GM23338 (cell line): ENCODE measurements around the gene MED27. TPM values are rescaled to one million over a fixed set of nuclear protein-coding genes. Genes with fewer than 3 reads are reported as not detected.

Experiments
- ATAC-seq: fragments of 200-7000 bp; cut with Tn5 transposase; 3 replicates; pipeline ENCODE4 v1.9.1; 2020
- DNase-seq: peaks from one replicate; pipeline ENCODE4 v3.0.0-alpha.2; 2015; ENCODE audit warnings: low spot score
- H2AFZ ChIP-seq: fragments of 200-600 bp; sonication (generic); 2 replicates; pipeline ENCODE4 v1.8.0; 2016; ENCODE audit warnings: antibody characterized with exemption, mild to moderate bottlenecking, moderate library complexity
- H3F3A ChIP-seq: fragments of 200-600 bp; sonication (generic); replicated peaks from 2 replicates; pipeline ENCODE4 v1.8.0; 2017; ENCODE audit warnings: antibody characterized with exemption, mixed run types, low read depth
- H3K27ac ChIP-seq: fragments of 200-600 bp; sonication (generic); 2 replicates; pipeline ENCODE4 v1.6.1; 2016; ENCODE audit warnings: low read depth
- H3K27me3 ChIP-seq: fragments of 200-600 bp; sonication (generic); 2 replicates; pipeline ENCODE4 v1.8.0; 2016; ENCODE audit warnings: mild to moderate bottlenecking, mixed run types, moderate library complexity; ENCODE audit not compliant: insufficient read depth
- H3K36me3 ChIP-seq: fragments of 200-600 bp; sonication (generic); 2 replicates; pipeline ENCODE4 v1.8.0; 2016; ENCODE audit warnings: mild to moderate bottlenecking; ENCODE audit not compliant: insufficient read depth
- H3K4me1 ChIP-seq: fragments of 200-600 bp; sonication (generic); 2 replicates; pipeline ENCODE4 v1.8.0; 2016; ENCODE audit warnings: mild to moderate bottlenecking, moderate library complexity; ENCODE audit not compliant: insufficient read depth
- H3K4me2 ChIP-seq: fragments of 200-600 bp; sonication (generic); 2 replicates; pipeline ENCODE4 v1.7.1; 2017; ENCODE audit warnings: mixed run types
- H3K4me3 ChIP-seq: fragments of 200-600 bp; sonication (generic); 2 replicates; pipeline ENCODE4 v1.6.1; 2016; ENCODE audit warnings: mixed run types
- H3K79me2 ChIP-seq: fragments of 200-600 bp; sonication (generic); replicated peaks from 2 replicates; pipeline ENCODE4 v1.8.0; 2017; ENCODE audit warnings: mild to moderate bottlenecking; ENCODE audit not compliant: insufficient read depth
- H3K9me2 ChIP-seq: fragments of 200-600 bp; sonication (generic); 2 replicates; pipeline ENCODE4 v1.8.0; 2017; ENCODE audit not compliant: insufficient read depth
- H4K20me1 ChIP-seq: fragments of 200-600 bp; sonication (generic); replicated peaks from 2 replicates; pipeline ENCODE4 v1.8.0; 2017; ENCODE audit warnings: mild to moderate bottlenecking; ENCODE audit not compliant: insufficient read depth
- H3K27ac Mint-ChIP-seq: 2 replicates; pipeline ENCODE4 v1.8.0; 2020; ENCODE audit warnings: inconsistent platforms, mild to moderate bottlenecking, moderate library complexity, mixed read lengths
- H3K27me3 Mint-ChIP-seq: 3 replicates; pipeline ENCODE4 v1.8.0; 2022; ENCODE audit warnings: low read depth, mild to moderate bottlenecking, moderate library complexity, mixed read lengths, inconsistent platforms; ENCODE audit not compliant: insufficient read depth, poor library complexity
- H3K36me3 Mint-ChIP-seq: 3 replicates; pipeline ENCODE4 v1.8.0; 2021; ENCODE audit warnings: low read depth, mild to moderate bottlenecking, inconsistent platforms, moderate library complexity, mixed read lengths
- H3K4me1 Mint-ChIP-seq: 3 replicates; pipeline ENCODE4 v1.8.0; 2020; ENCODE audit warnings: mild to moderate bottlenecking, inconsistent platforms, mixed read lengths
- H3K4me3 Mint-ChIP-seq: 3 replicates; pipeline ENCODE4 v1.8.0; 2021; ENCODE audit warnings: moderate library complexity, mild to moderate bottlenecking, inconsistent platforms, mixed read lengths
- H3K9me3 Mint-ChIP-seq: 3 replicates; pipeline ENCODE4 v1.8.0; 2020; ENCODE audit warnings: moderate library complexity, mild to moderate bottlenecking, inconsistent platforms, mixed read lengths
- CREB1 ChIP-seq: fragments of 250-450 bp; sonication (Bioruptor Pico); IDR thresholded peaks from 2 replicates; pipeline ENCODE4 v1.5.0; 2020; ENCODE audit warnings: low read depth, mild to moderate bottlenecking, moderate library complexity
- CTCF ChIP-seq, 2 experiments: fragments of 200-600 bp in 1 of 2; sonication (generic) in 1 of 2; conservative IDR thresholded peaks; 2 replicates each; pipeline versions ENCODE4 v1.5.1 to v1.6.1; 2016 to 2017; ENCODE audit warnings: antibody characterized with exemption in 2 of 2, low read depth in 2 of 2, mild to moderate bottlenecking in 2 of 2, moderate library complexity in 1 of 2
- ETS1 ChIP-seq: IDR thresholded peaks from 2 replicates; pipeline ENCODE4 v1.6.1; 2016; ENCODE audit warnings: antibody characterized with exemption
- EZH2 ChIP-seq: fragments of 200-600 bp; sonication (generic); IDR thresholded peaks from one replicate; pipeline ENCODE4 v1.8.0; 2017; ENCODE audit warnings: antibody characterized with exemption, mild to moderate bottlenecking, low read depth; ENCODE audit not compliant: unreplicated experiment
- EZH2phosphoT487 ChIP-seq: fragments of 200-600 bp; sonication (generic); IDR thresholded peaks from one replicate; pipeline ENCODE4 v1.8.1; 2018; ENCODE audit warnings: antibody characterized with exemption; ENCODE audit not compliant: unreplicated experiment
- JUNB ChIP-seq: IDR thresholded peaks from one replicate; pipeline ENCODE4 v1.6.1; 2016; ENCODE audit warnings: antibody characterized with exemption; ENCODE audit not compliant: unreplicated experiment
- POLR2AphosphoS5 ChIP-seq: IDR thresholded peaks from 2 replicates; pipeline ENCODE4 v1.6.1; 2016; ENCODE audit warnings: antibody characterized with exemption, low read depth
- REST ChIP-seq: IDR thresholded peaks from one replicate; pipeline ENCODE4 v1.6.1; 2018; ENCODE audit warnings: antibody characterized with exemption; ENCODE audit not compliant: unreplicated experiment
- STAT1 ChIP-seq: IDR thresholded peaks from one replicate; pipeline ENCODE4 v1.6.1; 2016; ENCODE audit warnings: antibody characterized with exemption; ENCODE audit not compliant: unreplicated experiment
- ZNF114 ChIP-seq: fragments of 250-450 bp; sonication (Bioruptor Pico); IDR thresholded peaks from 2 replicates; pipeline ENCODE4 v1.5.0; 2020; ENCODE audit warnings: mild to moderate bottlenecking, moderate library complexity
- ZNF331 ChIP-seq: fragments of 250-450 bp; sonication (Bioruptor Pico); IDR thresholded peaks from 2 replicates; pipeline ENCODE4 v1.5.0; 2020; ENCODE audit warnings: low read depth, mild to moderate bottlenecking, moderate library complexity
- ZNF462 ChIP-seq: fragments of 250-450 bp; sonication (Bioruptor Pico); IDR thresholded peaks from 2 replicates; pipeline ENCODE4 v1.5.0; 2020; ENCODE audit warnings: mild to moderate bottlenecking, moderate library complexity
- polyA plus RNA-seq: library from polyadenylated mRNA; unstranded; fragments of >200 nt; fragmentation: Nextera tagmentation; extraction: Ambion mirVana; gene quantifications from 2 replicates; pipeline ENCODE4 v1.2.1, GENCODE V29; 2016
- total RNA-seq: library from RNA; depleted of rRNA; stranded (reverse); fragments of >200 nt; shearing (Covaris generic); gene quantifications from 2 replicates; pipeline ENCODE4 v1.2.3, GENCODE V29; 2014

Gene MED27
- total and polyA plus RNA-seq, 2 experiments from 2014 or later, result 30.6 to 35.0 TPM

- Histone ChIP-seq H3K36me3 (no peaks in the 10 kb centered on the region), H3K79me2 (no peaks in the 10 kb centered on the region; the same call in 1 of the 2 replicates), H4K20me1 (peaks cover 30% of the 10 kb centered on the region), H3K4me2 (no peak overlapping the region), H3K27ac (no peak overlapping the region), H3K9me2 (no peaks in the 10 kb centered on the region), H3K27me3 (peaks cover 29% of the 10 kb centered on the region), H3K4me3 (no peak overlapping the region), H3F3A (no peaks in the 10 kb centered on the region), H3K4me1 (peaks cover 24% of the 10 kb centered on the region), H2AFZ (no peak overlapping the region)
- H3K9me3 Mint-ChIP-seq, result no peaks in the 10 kb centered on the region
- H3K27ac Mint-ChIP-seq, result no peak overlapping the region
- ATAC-seq, result no peak
- H3K27me3 Mint-ChIP-seq, result peaks cover 17% of the 10 kb centered on the region
- H3K4me1 Mint-ChIP-seq, result peaks cover 19% of the 10 kb centered on the region
- peaks cover 7% of the 10 kb centered on the region; the same call in 2 of the 3 replicates for H3K36me3 Mint-ChIP-seq
- TF ChIP-seq POLR2AphosphoS5 (no peak), CTCF (conservative IDR thresholded peaks at IDR 0.05; ENCODE audit: low read depth in 2 of 2) (no peak), ETS1 (no peak), EZH2 (no peak), ZNF331 (CRISPR knock-in tag) (no peak), STAT1 (no peak), REST (no peak), JUNB (no peak), ZNF462 (CRISPR knock-in tag) (no peak), ZNF114 (CRISPR knock-in tag) (no peak), EZH2phosphoT487 (no peak), CREB1 (CRISPR knock-in tag) (no peak)
- no peak overlapping the region for H3K4me3 Mint-ChIP-seq
- no peak for DNase-seq
Measured at GRCh38 chr9:131968632-131969031, 111.0 kb downstream of the MED27 start.
